HG02981 (cell line): ENCODE results near the gene CRADD.

Experiments
- ATAC-seq: cut with Tn5 transposase; IDR thresholded peaks from one replicate; pipeline ENCODE4 v1.9.1; 2021; ENCODE audit warnings: mild to moderate bottlenecking, moderate library complexity; ENCODE audit not compliant: unreplicated experiment

Gene CRADD

GRCh38 chr12:93670104-93670503 is 7.1 kb upstream of the CRADD start:
- no peak for ATAC-seq

GRCh38 chr12:93671044-93671443 is 6.1 kb upstream of the CRADD start:
- ATAC-seq = no peak

DNA sequence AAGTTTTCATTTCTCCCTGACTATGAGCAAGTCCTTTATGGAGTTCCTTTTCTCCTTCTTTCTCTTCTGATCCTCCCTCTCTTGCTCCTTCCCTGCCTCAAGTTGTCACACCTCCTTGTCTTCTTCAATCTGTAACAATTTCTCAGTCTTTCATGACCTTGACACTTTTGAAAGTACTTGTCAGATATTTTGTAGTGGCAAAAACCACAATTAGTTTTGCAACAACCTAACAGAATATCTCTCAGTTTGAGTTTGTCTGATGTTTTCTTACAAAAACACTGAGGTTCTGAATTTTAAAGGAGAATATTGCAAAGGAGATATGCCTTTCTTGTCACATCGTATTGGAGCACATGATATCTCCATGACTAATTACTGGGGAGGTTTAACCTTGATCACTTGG is 4.1 kb upstream of the CRADD start:
- no peak for ATAC-seq

DNA sequence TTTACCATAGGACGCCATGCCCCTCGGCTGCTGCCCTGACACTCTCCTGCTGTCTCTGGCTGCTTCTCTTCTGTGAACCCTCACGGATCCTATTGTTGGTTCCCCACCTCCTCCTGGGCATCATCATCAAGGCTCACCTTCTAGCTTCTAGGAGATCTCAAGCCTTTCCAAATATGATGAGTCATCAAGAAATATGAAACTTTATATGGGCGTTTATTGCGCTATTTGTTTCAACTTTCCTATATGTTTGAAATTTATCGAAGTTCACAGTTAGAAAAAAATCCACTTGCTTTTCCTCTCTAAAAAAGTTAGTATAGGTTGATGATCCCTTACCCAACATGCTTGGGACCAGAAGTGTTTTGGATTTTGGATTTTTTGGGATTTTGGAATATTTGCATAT is 2.8 kb upstream of the CRADD start:
- no peak for ATAC-seq

DNA sequence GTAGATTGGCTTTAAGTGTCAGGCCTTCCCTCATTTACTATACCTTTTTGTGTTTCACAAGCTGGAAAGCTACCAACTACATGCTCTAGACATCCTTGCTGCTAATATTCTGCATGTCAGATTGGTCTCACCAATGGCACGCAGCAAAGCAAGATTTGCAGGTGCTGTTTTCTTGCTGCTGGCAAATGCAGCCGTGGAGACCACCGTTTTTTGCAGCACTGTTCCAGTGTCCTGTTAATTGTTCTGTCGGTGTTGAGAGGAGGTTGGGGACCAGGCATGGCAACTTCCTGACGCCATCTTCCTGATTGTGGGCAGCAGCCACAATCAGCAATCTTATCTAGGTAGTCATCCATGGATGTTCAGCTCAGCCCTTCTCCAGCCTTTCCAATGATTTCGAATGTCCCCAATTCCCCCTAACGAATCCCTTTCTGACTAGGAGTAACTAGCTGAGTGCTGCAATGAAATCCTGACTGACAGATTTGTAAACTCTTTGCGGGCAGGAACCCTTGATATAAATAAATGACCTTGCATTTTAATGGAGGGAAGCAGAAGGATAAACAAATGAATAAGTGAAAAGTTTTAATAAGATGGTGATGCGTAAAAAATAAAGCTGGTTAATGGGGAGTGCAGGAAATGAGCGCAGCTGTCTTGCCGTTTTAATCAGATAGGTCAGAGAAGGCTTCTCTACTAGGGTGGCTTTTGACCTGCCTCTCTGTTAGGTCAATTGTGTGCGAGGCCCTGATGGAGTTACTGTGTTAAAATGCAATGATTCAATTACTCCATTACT is 574 bp upstream of the CRADD start:
- no peak for ATAC-seq

DNA sequence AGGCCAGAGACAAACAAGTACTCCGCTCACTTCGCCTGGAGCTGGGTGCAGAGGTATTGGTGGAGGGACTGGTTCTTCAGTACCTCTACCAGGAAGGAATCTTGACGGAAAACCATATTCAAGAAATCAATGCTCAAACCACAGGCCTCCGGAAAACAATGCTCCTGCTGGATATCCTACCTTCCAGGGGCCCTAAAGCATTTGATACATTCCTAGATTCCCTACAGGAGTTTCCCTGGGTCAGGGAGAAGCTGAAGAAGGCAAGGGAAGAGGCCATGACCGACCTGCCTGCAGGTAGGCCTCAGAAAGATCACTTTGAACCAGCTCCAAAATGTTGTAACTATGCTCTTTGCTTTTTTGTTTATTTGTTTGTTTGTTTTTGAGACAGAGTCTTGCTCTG is 1.6 kb downstream of the CRADD start:
- ATAC-seq = no peak

GRCh38 chr12:93679308-93679925 is 2.2 kb downstream of the CRADD start:
- ATAC-seq = no peak

GRCh38 chr12:93680006-93680405 is 2.8 kb downstream of the CRADD start:
- no peak for ATAC-seq

DNA sequence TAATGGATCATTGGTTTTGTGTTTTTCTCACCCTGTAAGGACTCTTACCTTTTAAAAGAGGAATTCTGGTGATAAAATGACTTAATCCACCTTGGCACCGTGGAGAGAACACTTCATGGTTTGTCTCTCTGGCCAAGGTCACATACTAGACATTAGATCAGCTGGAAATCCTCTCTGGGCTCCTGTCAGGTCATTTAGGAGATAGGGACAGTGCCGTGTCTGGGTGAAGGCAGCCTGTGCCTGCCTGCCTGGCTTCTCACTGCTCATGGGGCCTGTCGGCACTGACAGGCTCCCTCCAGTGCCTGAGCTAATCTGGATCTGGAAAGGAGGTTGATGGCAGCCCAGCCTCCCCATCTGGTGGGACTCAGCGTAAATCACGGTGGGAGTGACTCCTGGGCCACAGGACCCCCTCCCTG is 5.7 kb downstream of the CRADD start:
- ATAC-seq = no peak

- ATAC-seq = no peak
These were observed 6.2 kb downstream of the CRADD start for GRCh38 chr12:93683410-93683809.

DNA sequence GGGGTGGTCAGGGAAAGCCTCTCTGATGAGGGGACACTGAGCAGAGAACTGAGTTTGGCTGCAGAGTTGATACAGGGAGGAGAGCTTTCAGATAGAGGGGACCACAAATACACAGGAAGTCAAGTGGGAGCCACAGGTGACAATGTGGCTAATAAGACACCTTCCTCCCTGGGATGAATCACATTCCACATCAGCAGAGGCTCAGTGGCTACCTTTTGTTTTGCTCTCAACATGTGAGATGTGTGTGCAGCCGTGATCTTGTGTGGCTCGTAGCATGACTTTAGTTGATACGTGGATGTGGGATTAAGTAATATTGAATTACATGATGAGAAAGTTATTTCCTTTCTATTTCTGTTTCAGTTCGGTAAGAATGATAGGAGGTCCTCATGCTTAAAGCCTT is 7.5 kb downstream of the CRADD start:
- no peak for ATAC-seq

DNA sequence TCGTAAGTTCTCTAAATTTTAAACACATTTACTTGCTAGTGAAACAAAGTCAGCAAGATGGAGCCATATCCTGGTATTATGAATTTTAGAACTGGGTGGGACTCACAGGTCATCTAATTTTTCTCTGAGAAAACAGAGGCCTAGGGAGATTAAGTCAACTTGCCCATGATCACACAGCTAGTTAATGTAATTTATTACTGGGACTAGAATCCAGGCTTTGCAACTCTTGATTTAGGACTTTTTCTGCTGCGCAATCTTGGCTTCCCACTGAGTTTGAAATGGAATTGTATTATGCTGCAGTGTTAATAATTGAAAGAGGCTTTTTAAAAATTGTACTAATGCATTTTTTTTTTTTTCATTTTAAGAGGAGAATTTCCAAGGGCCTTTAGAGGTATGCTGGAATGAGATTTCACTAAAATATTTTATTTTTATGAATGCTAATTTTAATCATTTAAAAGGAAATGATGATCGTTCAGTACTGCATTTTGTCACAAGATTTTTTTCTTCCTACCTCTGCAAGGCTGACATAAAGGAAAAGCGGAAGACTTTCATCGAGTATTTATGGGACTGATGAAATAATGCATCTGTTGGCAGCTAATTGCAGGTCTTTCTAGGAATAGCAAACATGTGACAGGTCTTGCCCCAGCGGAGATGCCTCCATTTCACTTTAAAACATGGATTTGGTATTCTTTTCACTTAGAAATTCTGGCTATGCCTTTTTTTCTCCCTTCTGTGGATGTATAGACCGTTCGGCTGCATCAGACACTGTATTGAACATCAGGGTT is 9.6 kb downstream of the CRADD start:
- ATAC-seq = no peak

DNA sequence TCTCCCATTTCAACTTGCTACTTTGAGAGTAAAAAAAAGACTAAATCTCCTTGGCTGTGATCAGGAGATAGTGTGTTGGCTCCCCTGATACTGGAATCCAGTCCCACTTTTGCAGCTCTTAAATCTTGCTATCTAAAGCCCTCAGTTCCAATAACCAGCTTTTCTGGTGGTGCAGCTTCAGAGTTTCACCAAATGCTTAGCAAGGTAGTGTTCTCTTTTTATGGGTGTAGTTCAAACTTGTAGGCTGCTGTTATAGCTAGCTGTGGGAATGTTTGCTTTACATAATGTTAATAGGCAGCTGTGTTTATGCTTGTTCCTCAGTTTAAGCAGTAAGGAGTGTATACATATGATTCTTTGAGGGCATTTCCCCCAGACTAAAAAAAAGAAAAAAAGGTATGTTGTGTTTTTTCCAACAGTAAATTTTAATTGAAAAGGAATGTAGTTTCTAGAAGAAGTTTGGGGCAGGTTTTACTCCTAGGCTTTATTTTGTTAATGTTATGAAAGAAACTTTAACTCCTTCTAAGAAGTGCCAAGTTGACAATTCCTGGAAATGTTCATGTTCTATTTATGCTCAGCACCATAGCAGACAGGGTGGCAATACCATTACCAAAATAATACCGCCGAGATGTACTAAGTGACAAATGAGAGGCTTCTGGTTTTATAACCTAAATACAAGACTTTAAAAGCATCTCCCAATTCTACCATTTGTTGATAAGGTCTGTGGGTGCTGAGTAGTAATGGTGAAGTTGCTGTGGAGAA is 12.1 kb downstream of the CRADD start:
- no peak for ATAC-seq

GRCh38 chr12:93696462-93696861 is 19.3 kb downstream of the CRADD start:
- ATAC-seq = no peak

- ATAC-seq = no peak
These were observed 21.3 kb downstream of the CRADD start for GRCh38 chr12:93698307-93699092.

- ATAC-seq = no peak
These were observed 22.3 kb downstream of the CRADD start for GRCh38 chr12:93699271-93700145.

DNA sequence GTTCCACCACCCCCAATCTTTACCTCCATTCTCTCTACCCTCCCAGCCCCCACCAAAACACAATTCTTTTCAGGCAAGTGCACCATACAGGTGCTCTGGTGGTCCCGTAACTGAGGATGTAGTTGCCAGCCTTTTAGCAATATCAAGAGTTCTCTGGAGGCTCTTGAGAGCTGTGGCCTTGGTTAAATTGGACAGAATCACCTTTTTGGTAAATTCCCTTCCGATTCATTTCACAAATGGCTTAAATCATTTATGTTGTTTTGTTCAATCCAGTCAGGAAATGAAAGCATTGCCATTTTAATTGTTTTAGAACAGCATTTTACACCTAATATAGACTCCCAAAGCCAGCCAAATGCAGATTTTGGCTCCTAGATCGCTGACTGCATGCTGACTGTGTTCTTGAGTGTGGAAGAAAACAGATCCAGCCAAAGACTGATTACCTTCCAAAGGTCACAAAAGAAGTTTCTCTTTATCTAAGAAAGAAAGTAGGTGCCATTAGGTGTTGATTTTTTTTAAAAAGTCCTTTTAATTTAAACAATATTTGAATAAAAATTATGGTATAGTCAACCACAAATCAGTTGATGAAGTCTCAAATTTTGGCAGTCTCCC is 25.6 kb downstream of the CRADD start:
- ATAC-seq = no peak

DNA sequence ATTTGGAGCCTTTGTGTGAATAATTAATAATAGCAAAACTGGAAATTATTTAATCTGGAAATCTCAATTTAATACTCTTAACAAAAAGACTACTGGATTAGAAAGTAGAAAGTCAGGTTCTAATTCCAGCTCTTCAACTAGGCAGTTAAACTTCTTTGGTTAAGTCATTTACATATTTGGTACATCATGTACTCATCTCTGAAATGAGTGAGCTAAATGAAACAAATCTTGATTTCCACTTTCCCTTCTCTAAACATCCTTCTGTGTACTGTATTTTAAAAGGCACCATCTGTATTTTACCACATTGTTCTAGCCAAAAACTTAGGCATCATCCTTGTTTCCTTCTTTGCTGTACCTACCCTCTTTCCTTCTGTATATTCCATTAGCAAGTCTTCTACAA is 26.9 kb downstream of the CRADD start:
- no peak for ATAC-seq

DNA sequence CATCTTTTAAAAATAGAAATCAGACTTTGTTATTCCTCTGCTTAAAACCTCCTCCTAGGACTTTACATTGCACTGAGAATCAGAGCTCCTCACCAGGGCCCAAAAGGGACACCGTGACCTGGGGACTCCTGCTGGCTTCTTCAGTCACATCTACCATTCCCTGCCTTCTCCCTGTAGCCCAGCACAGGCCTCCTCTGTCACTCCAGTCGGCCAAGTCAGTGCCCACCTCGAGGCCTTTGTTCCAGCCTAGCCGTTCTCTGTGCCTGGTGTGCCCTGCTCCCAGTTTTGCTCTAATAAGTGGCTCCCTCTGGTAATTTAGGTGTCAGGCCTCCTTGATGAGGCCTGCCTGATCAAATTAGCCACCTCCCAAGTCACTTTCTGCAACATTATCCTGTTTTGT is 27.4 kb downstream of the CRADD start:
- no peak for ATAC-seq
